Measurements from ENCODE around the gene SPATA31D3. TPM values are rescaled to one million over a fixed set of nuclear protein-coding genes. Genes with fewer than 3 reads are reported as not detected.

SPATA31D3 gene
- total RNA-seq, 1 experiment from 2014 or later: not detected

- peaks cover 7% of the 10 kb centered on the region for H3K9me3 ChIP-seq (ENCODE audit: control insufficient read depth, low read depth, low read length)
- no peak for DNase-seq
- Mint-ChIP-seq H3K9me3 (peaks cover 32 to 36% of the 10 kb centered on the region in 2 experiments), H3K4me1 (no peaks in the 10 kb centered on the region), H3K27ac (no peak overlapping the region), H3K4me3 (no peak overlapping the region), H3K36me3 (ENCODE audit: insufficient read depth in 1 of 3, low read depth in 3 of 3) (peaks cover 17 to 29% (median 26%) of the 10 kb centered on the region in 3 experiments), H3K27me3 (ENCODE audit: low read depth) (peaks cover 6% of the 10 kb centered on the region; the same call in 1 of the 2 replicates)
- no peak overlapping the region for H3K9ac ChIP-seq (ENCODE audit: extremely low read depth, insufficient read length, low read length)
- H4K20me1 ChIP-seq (ENCODE audit: control insufficient read depth, insufficient read depth, insufficient read length): no peaks in the 10 kb centered on the region
- H4K91ac ChIP-seq (ENCODE audit: insufficient read length, low read depth, low read length): no peak overlapping the region
- no peak overlapping the region for H3T11ph ChIP-seq (ENCODE audit: low read length)
- no peak overlapping the region for H4K8ac ChIP-seq (replicated peaks; ENCODE audit: insufficient read length, low read depth, low read length)
- H2AK5ac ChIP-seq (ENCODE audit: insufficient read length, low read length): no peak overlapping the region
- H3K56ac ChIP-seq (ENCODE audit: insufficient read length, low read depth, low read length): no peak overlapping the region
- WGBS (ENCODE audit: extremely low coverage, insufficient read length, low lambda C conversion rate): no CpG with 5 or more reads among the region's 1 CpG
- H3K4me2 ChIP-seq (ENCODE audit: insufficient read depth, insufficient read length, low read length): no peak overlapping the region
- no peak overlapping the region for H3K18ac ChIP-seq (ENCODE audit: insufficient read length, low read depth, low read length)
- H3K79me1 ChIP-seq (ENCODE audit: insufficient read depth, low read depth, low read length, poor library complexity, severe bottlenecking): no peaks in the 10 kb centered on the region
- H3K4me1 ChIP-seq (ENCODE audit: insufficient read depth, low read length): no peaks in the 10 kb centered on the region
- no peak overlapping the region for H2BK120ac ChIP-seq (ENCODE audit: low read depth, low read length, poor library complexity, severe bottlenecking)
- H3K27me3 ChIP-seq (ENCODE audit: insufficient read depth, low read length): no peaks in the 10 kb centered on the region
- H3K14ac ChIP-seq (ENCODE audit: insufficient read depth, low read length): no peak overlapping the region
- TF ChIP-seq CTCF (conservative IDR thresholded peaks at IDR 0.05): no peak
- no peaks in the 10 kb centered on the region for H3K23me2 ChIP-seq (ENCODE audit: insufficient read length, low read depth, low read length, poor library complexity, severe bottlenecking)
- H2BK5ac ChIP-seq (ENCODE audit: insufficient read length, low read length): no peak overlapping the region
- H3K23ac ChIP-seq (ENCODE audit: insufficient read length, low read depth, low read length): no peak overlapping the region
- no peak overlapping the region for H4K5ac ChIP-seq (ENCODE audit: insufficient read length, low read depth, low read length)
- H3K4ac ChIP-seq (ENCODE audit: low read depth, low read length): no peak overlapping the region
- H2BK15ac ChIP-seq (ENCODE audit: low read depth, low read length): no peak overlapping the region
- H3K79me2 ChIP-seq (ENCODE audit: insufficient read depth, low read length): no peaks in the 10 kb centered on the region
- no peak overlapping the region for H2BK20ac ChIP-seq (ENCODE audit: low read depth, low read length, poor library complexity, severe bottlenecking)
- no peak overlapping the region for H2AFZ ChIP-seq (ENCODE audit: low read length)
- H3K27ac ChIP-seq (ENCODE audit: insufficient read length, low read depth, low read length): no peak overlapping the region
- H2BK12ac ChIP-seq (ENCODE audit: insufficient read length, low read depth, low read length): no peak overlapping the region
Observed at GRCh38 chr9:81953096-81953495, 9.8 kb downstream of the SPATA31D3 start.

Data from H9 (cell line).